Measurements from ENCODE around the gene NFATC1.

Gene NFATC1

GRCh38 chr18:79568543-79569205 is 172.9 kb downstream of the NFATC1 start:
- no peaks in the 10 kb centered on the region for H3K4me1 Mint-ChIP-seq (ENCODE audit: low read depth)
- peaks cover 9% of the 10 kb centered on the region for H3K36me3 Mint-ChIP-seq (ENCODE audit: low read depth)
- no peak overlapping the region for H3K4me3 Mint-ChIP-seq
- no peaks in the 10 kb centered on the region for H3K27me3 Mint-ChIP-seq (ENCODE audit: low read depth)
- DNase-seq (ENCODE audit: low spot score) = no peak
- no peak overlapping the region for H3K27ac Mint-ChIP-seq
- peaks cover 22% of the 10 kb centered on the region for H3K9me3 Mint-ChIP-seq

- peaks cover 9% of the 10 kb centered on the region for H3K36me3 Mint-ChIP-seq (ENCODE audit: low read depth)
- H3K4me3 Mint-ChIP-seq = no peak overlapping the region
- H3K27ac Mint-ChIP-seq = no peak overlapping the region
- H3K4me1 Mint-ChIP-seq (ENCODE audit: low read depth) = no peaks in the 10 kb centered on the region
- DNase-seq (ENCODE audit: low spot score) = no peak
- H3K27me3 Mint-ChIP-seq (ENCODE audit: low read depth) = no peaks in the 10 kb centered on the region
- peaks cover 17% of the 10 kb centered on the region for H3K9me3 Mint-ChIP-seq
Observed at GRCh38 chr18:79569720-79570119, 174.0 kb downstream of the NFATC1 start.

GRCh38 chr18:79570266-79571201 is 174.8 kb downstream of the NFATC1 start:
- Mint-ChIP-seq H3K27ac (no peak overlapping the region), H3K4me3 (no peak overlapping the region), H3K9me3 (peaks cover 17% of the 10 kb centered on the region), H3K4me1 (ENCODE audit: low read depth) (peaks cover 6% of the 10 kb centered on the region), H3K36me3 (ENCODE audit: low read depth) (peaks cover 9% of the 10 kb centered on the region), H3K27me3 (ENCODE audit: low read depth) (no peaks in the 10 kb centered on the region)
- no peak for DNase-seq (ENCODE audit: low spot score)

- Mint-ChIP-seq H3K36me3 (ENCODE audit: low read depth) (peaks cover 9% of the 10 kb centered on the region), H3K27ac (no peak overlapping the region), H3K9me3 (peaks cover 17% of the 10 kb centered on the region), H3K4me1 (ENCODE audit: low read depth) (peaks cover 6% of the 10 kb centered on the region), H3K4me3 (no peak overlapping the region), H3K27me3 (ENCODE audit: low read depth) (no peaks in the 10 kb centered on the region)
- no peak for DNase-seq (ENCODE audit: low spot score)
Observed at GRCh38 chr18:79571211-79572092, 175.7 kb downstream of the NFATC1 start.

- Mint-ChIP-seq H3K27ac (no peak overlapping the region), H3K36me3 (ENCODE audit: low read depth) (peaks cover 9% of the 10 kb centered on the region), H3K4me3 (no peak overlapping the region), H3K9me3 (peaks cover 17% of the 10 kb centered on the region), H3K27me3 (ENCODE audit: low read depth) (no peaks in the 10 kb centered on the region), H3K4me1 (ENCODE audit: low read depth) (peaks cover 6% of the 10 kb centered on the region)
- no peak for DNase-seq (ENCODE audit: low spot score)
Observed at GRCh38 chr18:79572093-79572780, 176.5 kb downstream of the NFATC1 start.

GRCh38 chr18:79572848-79573451 is 177.2 kb downstream of the NFATC1 start:
- Mint-ChIP-seq H3K36me3 (ENCODE audit: low read depth) (peaks cover 9% of the 10 kb centered on the region), H3K9me3 (peaks cover 17% of the 10 kb centered on the region), H3K27me3 (ENCODE audit: low read depth) (no peaks in the 10 kb centered on the region), H3K4me3 (no peak overlapping the region), H3K27ac (no peak overlapping the region), H3K4me1 (ENCODE audit: low read depth) (peaks cover 6% of the 10 kb centered on the region)
- DNase-seq (ENCODE audit: low spot score) = no peak

GRCh38 chr18:79573921-79574491 is 178.3 kb downstream of the NFATC1 start:
- Mint-ChIP-seq H3K4me3 (no peak overlapping the region), H3K9me3 (peaks cover 17% of the 10 kb centered on the region), H3K36me3 (ENCODE audit: low read depth) (peaks cover 9% of the 10 kb centered on the region), H3K27ac (no peak overlapping the region), H3K27me3 (ENCODE audit: low read depth) (no peaks in the 10 kb centered on the region), H3K4me1 (ENCODE audit: low read depth) (peaks cover 6% of the 10 kb centered on the region)
- no peak for DNase-seq (ENCODE audit: low spot score)

- peaks cover 6% of the 10 kb centered on the region for H3K4me1 Mint-ChIP-seq (ENCODE audit: low read depth)
- peaks cover 9% of the 10 kb centered on the region for H3K36me3 Mint-ChIP-seq (ENCODE audit: low read depth)
- H3K27me3 Mint-ChIP-seq (ENCODE audit: low read depth) = no peaks in the 10 kb centered on the region
- H3K9me3 Mint-ChIP-seq = peaks cover 17% of the 10 kb centered on the region
- peak overlapping the region; percentile 18 for H3K4me3 Mint-ChIP-seq
- H3K27ac Mint-ChIP-seq = peak overlapping the region; percentile 57
- no peak for DNase-seq (ENCODE audit: low spot score)
Observed at GRCh38 chr18:79574938-79575525, 179.3 kb downstream of the NFATC1 start.

GRCh38 chr18:79575891-79576685 is 180.4 kb downstream of the NFATC1 start:
- Mint-ChIP-seq H3K36me3 (ENCODE audit: low read depth) (peaks cover 9% of the 10 kb centered on the region), H3K27ac (no peak overlapping the region), H3K4me3 (no peak overlapping the region), H3K4me1 (ENCODE audit: low read depth) (peaks cover 6% of the 10 kb centered on the region), H3K9me3 (peaks cover 17% of the 10 kb centered on the region), H3K27me3 (ENCODE audit: low read depth) (no peaks in the 10 kb centered on the region)
- DNase-seq (ENCODE audit: low spot score) = no peak

GRCh38 chr18:79576686-79577351 is 181.1 kb downstream of the NFATC1 start:
- Mint-ChIP-seq H3K27ac (no peak overlapping the region), H3K27me3 (ENCODE audit: low read depth) (no peaks in the 10 kb centered on the region), H3K9me3 (peaks cover 17% of the 10 kb centered on the region), H3K36me3 (ENCODE audit: low read depth) (peaks cover 9% of the 10 kb centered on the region), H3K4me3 (no peak overlapping the region), H3K4me1 (ENCODE audit: low read depth) (peaks cover 6% of the 10 kb centered on the region)
- DNase-seq (ENCODE audit: low spot score) = no peak

GRCh38 chr18:79577451-79578395 is 182.0 kb downstream of the NFATC1 start:
- no peak overlapping the region for H3K4me3 Mint-ChIP-seq
- H3K27ac Mint-ChIP-seq = no peak overlapping the region
- DNase-seq (ENCODE audit: low spot score) = no peak
- H3K27me3 Mint-ChIP-seq (ENCODE audit: low read depth) = no peaks in the 10 kb centered on the region
- peaks cover 6% of the 10 kb centered on the region for H3K4me1 Mint-ChIP-seq (ENCODE audit: low read depth)
- peaks cover 6% of the 10 kb centered on the region for H3K36me3 Mint-ChIP-seq (ENCODE audit: low read depth)
- peaks cover 10% of the 10 kb centered on the region for H3K9me3 Mint-ChIP-seq
